ENCODE data around the gene SOX11. TPM values are rescaled to one million over a fixed set of nuclear protein-coding genes. Genes with fewer than 3 reads are reported as not detected.

Gene SOX11
- total and polyA plus RNA-seq, 4 experiments from 2014 or later = not detected

GRCh38 chr2:5748946-5749345 is 56.8 kb downstream of the SOX11 start:
- intact Hi-C loops (cut with micrococcal nuclease) = no loop called here
- H3K9me3 Mint-ChIP-seq = peaks cover 0 to 3% (median 2%) of the 10 kb centered on the region in 8 donors
- no peaks in the 10 kb centered on the region for H3K4me1 Mint-ChIP-seq
- H3K9me3 ChIP-seq (ENCODE audit: control insufficient read depth in 1 of 2, low read length in 2 of 2) = no peaks in the 10 kb centered on the region
- POLR2A ChIA-PET (ENCODE audit: partially characterized antibody) = no interaction called here
- no peaks in the 10 kb centered on the region for H3K4me1 ChIP-seq (ENCODE audit: insufficient read depth, low read length)
- CTCF ChIA-PET (ENCODE audit: partially characterized antibody) = no interaction called here
- H3K27me3 Mint-ChIP-seq = no peaks in the 10 kb centered on the region
- no peaks in the 10 kb centered on the region for H3K36me3 Mint-ChIP-seq
- no peak overlapping the region for H3K4me3 ChIP-seq (ENCODE audit: low read length in 2 of 2)
- no peaks in the 10 kb centered on the region for H3K27me3 ChIP-seq (ENCODE audit: insufficient read depth, low read length)
- H3K27ac Mint-ChIP-seq = no peak overlapping the region
- H3K27ac ChIP-seq (ENCODE audit: low read depth, low read length) = no peak overlapping the region
- no peak for DNase-seq
- no peak overlapping the region for H3K4me3 Mint-ChIP-seq
- H3K36me3 ChIP-seq (ENCODE audit: insufficient read depth, low read length) = no peaks in the 10 kb centered on the region

- no peak overlapping the region for H3K27ac Mint-ChIP-seq
- H3K4me3 Mint-ChIP-seq = no peak overlapping the region
- ChIA-PET POLR2A (ENCODE audit: partially characterized antibody) (no interaction called here), CTCF (ENCODE audit: partially characterized antibody) (no interaction called here)
- H3K27me3 ChIP-seq (ENCODE audit: insufficient read depth, low read length) = no peaks in the 10 kb centered on the region
- H3K4me3 ChIP-seq (ENCODE audit: low read length in 2 of 2) = no peak overlapping the region
- no peak for DNase-seq
- H3K4me1 ChIP-seq (ENCODE audit: insufficient read depth, low read length) = no peaks in the 10 kb centered on the region
- H3K9me3 Mint-ChIP-seq = peaks cover 0 to 4% (median 2%) of the 10 kb centered on the region in 8 donors
- H3K36me3 ChIP-seq (ENCODE audit: insufficient read depth, low read length) = no peaks in the 10 kb centered on the region
- H3K4me1 Mint-ChIP-seq = no peaks in the 10 kb centered on the region
- no peak overlapping the region for H3K27ac ChIP-seq (ENCODE audit: low read depth, low read length)
- no peaks in the 10 kb centered on the region for H3K9me3 ChIP-seq (ENCODE audit: control insufficient read depth in 1 of 2, low read length in 2 of 2)
- intact Hi-C loops (cut with micrococcal nuclease) = no loop called here
- no peaks in the 10 kb centered on the region for H3K36me3 Mint-ChIP-seq
- no peaks in the 10 kb centered on the region for H3K27me3 Mint-ChIP-seq
These were observed 57.2 kb downstream of the SOX11 start for GRCh38 chr2:5749347-5749746.
